HCT116 (cell line): ENCODE data around the gene TMPRSS3.

Source experiments
- CEBPB ChIP-seq: IDR thresholded peaks from 2 replicates; pipeline ENCODE4 v1.6.1; 2012; ENCODE audit warnings: low read depth
- EZH2 ChIP-seq: fragments of 200-600 bp; sonication (generic); IDR thresholded peaks from 2 replicates; pipeline ENCODE4 v1.6.1; 2017; ENCODE audit warnings: antibody characterized with exemption, mixed run types
- EZH2phosphoT487 ChIP-seq: fragments of 200-600 bp; IDR thresholded peaks from 2 replicates; pipeline ENCODE4 v1.6.1; 2018; ENCODE audit warnings: antibody characterized with exemption, borderline replicate concordance
- POLR2A ChIP-seq: IDR thresholded peaks from 2 replicates; pipeline ENCODE4 v1.7.0; 2011; ENCODE audit warnings: borderline replicate concordance; ENCODE audit not compliant: insufficient read depth, insufficient read length; ENCODE audit errors: extremely low read depth
- SP1 ChIP-seq: IDR thresholded peaks from 2 replicates; pipeline ENCODE4 v1.6.1; 2012; ENCODE audit warnings: low read depth
- TCF7L2 ChIP-seq: IDR thresholded peaks from 2 replicates; pipeline ENCODE4 v1.7.0; 2011; ENCODE audit warnings: borderline replicate concordance, inconsistent platforms; ENCODE audit not compliant: insufficient read depth, insufficient read length; ENCODE audit errors: extremely low read depth
- ZNF274 ChIP-seq: fragments of 200-500 bp; sonication (Bioruptor generic); IDR thresholded peaks from 2 replicates; pipeline ENCODE4 v1.6.1; 2014; ENCODE audit warnings: mild to moderate bottlenecking, low read depth, low read length, inconsistent platforms
- TF ChIP-seq, protein P1 (sequence below), 3 experiments: fragments of 200-600 bp in 1 of 3; sonication (generic) in 1 of 3; IDR thresholded peaks in 2 of 3; conservative IDR thresholded peaks in 1 of 3; 2 replicates each; pipeline ENCODE4 v1.5.1; 2012 to 2017; ENCODE audit warnings: low read depth in 2 of 3, low read length in 2 of 3, antibody characterized with exemption in 1 of 3, borderline replicate concordance in 1 of 3, control low read depth in 1 of 3, mild to moderate bottlenecking in 1 of 3, mixed read lengths in 1 of 3, mixed run types in 1 of 3, moderate library complexity in 1 of 3; ENCODE audit not compliant: insufficient read depth in 1 of 3

DNA sequence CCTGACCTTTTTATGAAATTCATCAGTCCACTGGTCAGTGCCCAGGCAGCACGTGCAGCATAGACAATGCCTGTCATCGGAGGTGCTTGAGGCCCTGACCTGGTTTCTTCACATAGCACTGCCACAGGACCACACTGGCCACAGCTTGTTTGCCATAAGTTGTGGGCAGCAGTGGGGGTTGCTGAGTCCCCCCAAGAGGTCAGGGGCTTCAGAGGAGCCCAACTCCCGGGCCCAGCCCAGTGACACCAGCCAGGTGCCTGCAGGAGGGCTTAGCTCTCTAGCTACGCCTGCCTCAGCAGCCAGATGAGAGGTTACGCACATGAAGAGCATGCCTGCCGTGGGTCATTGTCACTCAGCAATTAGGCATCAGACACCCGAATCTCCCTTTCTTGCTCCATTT lies 49.5 kb upstream of the TMPRSS3 start:
- TF ChIP-seq, protein P1, sequence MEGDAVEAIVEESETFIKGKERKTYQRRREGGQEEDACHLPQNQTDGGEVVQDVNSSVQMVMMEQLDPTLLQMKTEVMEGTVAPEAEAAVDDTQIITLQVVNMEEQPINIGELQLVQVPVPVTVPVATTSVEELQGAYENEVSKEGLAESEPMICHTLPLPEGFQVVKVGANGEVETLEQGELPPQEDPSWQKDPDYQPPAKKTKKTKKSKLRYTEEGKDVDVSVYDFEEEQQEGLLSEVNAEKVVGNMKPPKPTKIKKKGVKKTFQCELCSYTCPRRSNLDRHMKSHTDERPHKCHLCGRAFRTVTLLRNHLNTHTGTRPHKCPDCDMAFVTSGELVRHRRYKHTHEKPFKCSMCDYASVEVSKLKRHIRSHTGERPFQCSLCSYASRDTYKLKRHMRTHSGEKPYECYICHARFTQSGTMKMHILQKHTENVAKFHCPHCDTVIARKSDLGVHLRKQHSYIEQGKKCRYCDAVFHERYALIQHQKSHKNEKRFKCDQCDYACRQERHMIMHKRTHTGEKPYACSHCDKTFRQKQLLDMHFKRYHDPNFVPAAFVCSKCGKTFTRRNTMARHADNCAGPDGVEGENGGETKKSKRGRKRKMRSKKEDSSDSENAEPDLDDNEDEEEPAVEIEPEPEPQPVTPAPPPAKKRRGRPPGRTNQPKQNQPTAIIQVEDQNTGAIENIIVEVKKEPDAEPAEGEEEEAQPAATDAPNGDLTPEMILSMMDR (IDR thresholded peaks at IDR 0.05 in 2 of 3, conservative IDR thresholded peaks at IDR 0.05 in 1 of 3; ENCODE audit: borderline replicate concordance in 1 of 3, insufficient read depth in 1 of 3, low read depth in 2 of 3, low read length in 2 of 3), result no peak
- TF ChIP-seq CEBPB, result no peak
- no peak for TF ChIP-seq EZH2phosphoT487
- no peak for TF ChIP-seq TCF7L2
- no peak for TF ChIP-seq ZNF274
- no peak for TF ChIP-seq EZH2
- TF ChIP-seq SP1, result no peak
- no peak for TF ChIP-seq POLR2A
